Jurkat, Clone E6-1 (cell line): Measurements from ENCODE around the gene DNAH11.
A peak's percentile ranks its signal among the peaks of the same experiment; 100 is the strongest.

Experiments
- DNase-seq: peaks from one replicate; pipeline ENCODE4 v3.0.0-alpha.2; 2011; ENCODE audit warnings: low read depth, low spot score
- H3K4me3 ChIP-seq: 2 replicates; pipeline ENCODE4 v1.5.1; 2011; ENCODE audit warnings: mild to moderate bottlenecking, low read length, control low read depth, moderate library complexity

The DNAH11 gene

DNA sequence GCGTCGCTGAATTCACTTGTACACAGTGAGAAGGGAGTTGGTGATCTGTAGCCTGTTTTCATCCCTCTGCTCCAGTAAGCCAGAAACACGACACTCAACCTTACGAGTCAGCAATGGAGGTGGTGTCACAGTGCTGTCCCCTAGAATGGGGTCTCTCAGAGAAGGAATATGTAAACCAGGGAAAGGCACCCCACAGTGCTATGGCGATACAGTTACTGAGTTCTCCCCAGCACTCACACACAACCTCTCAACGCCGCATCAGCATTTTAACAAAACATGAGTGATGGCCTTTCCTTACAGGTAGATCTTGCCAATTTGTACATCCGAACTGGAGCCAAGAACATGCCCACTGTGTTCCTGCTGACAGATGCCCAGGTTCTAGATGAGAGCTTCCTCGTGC is 206.5 kb downstream of the DNAH11 start:
- no peak overlapping the region for H3K4me3 ChIP-seq
- no peak for DNase-seq

- no peak overlapping the region for H3K4me3 ChIP-seq
- DNase-seq: no peak
Observed at GRCh38 chr7:21753071-21753470, 210.2 kb downstream of the DNAH11 start.

GRCh38 chr7:21754963-21755362 is 212.1 kb downstream of the DNAH11 start:
- DNase-seq: no peak
- H3K4me3 ChIP-seq: no peak overlapping the region

DNA sequence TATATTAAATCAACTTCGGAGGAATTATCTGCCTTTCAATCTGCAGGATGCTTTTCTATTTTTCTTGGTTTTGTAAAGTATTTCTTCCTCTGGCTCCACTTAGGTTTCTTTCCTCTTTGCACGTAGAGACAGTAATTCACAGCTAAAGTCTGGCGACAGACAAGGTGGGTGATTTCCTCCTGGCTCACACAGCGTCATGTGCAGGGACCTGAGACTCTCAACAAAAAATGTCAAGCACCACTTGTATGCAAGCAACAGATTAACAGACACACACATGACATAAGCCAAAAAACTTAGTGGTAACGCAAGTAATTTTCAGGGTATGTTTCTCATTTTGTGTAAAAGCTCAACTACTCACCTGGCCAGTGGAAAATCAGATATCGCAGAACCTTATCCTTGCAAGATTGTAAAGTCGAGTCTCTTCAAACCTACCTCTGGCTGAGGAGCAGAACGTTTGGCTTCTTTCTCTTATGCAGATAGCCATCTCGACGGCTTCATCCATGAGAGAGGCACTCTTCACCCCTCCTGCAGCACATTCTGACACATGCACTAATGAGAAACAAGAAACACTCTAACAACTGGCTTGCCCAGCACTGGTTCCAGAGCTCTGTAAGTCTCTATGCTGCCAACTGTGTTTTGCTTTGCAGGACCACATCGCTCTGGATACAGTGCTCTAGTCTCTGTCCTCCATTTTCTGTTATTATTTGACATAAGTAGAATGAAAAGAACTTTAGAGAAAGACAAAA is 214.9 kb downstream of the DNAH11 start:
- H3K4me3 ChIP-seq: no peak overlapping the region
- no peak for DNase-seq

GRCh38 chr7:21758286-21758685 is 215.4 kb downstream of the DNAH11 start:
- H3K4me3 ChIP-seq: no peak overlapping the region
- DNase-seq: no peak

- H3K4me3 ChIP-seq: no peak overlapping the region
- no peak for DNase-seq
Observed at GRCh38 chr7:21762469-21762868, 219.6 kb downstream of the DNAH11 start.

- no peak for DNase-seq
- no peak overlapping the region for H3K4me3 ChIP-seq
Observed at GRCh38 chr7:21763818-21764217, 221.0 kb downstream of the DNAH11 start.

DNA sequence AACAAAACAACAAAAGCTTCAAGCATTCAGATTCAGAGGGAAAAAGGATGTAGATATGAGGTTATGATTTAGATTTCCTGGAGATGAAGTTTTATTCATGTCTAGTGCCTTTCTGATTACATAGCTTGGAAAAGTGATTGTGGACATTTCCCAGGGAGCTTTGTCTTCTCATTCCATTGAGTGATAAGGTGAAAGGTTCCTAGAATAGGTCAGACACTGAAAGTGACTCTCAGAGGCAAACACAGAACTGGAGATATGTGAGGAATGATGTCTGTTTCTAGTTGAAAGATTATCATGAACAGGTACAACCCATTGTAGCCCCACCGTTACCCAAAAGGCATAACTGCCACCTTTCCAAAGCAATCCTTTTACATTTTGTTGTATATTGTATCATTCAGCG is 223.4 kb downstream of the DNAH11 start:
- no peak overlapping the region for H3K4me3 ChIP-seq
- no peak for DNase-seq

- peak; percentile 75 for DNase-seq
- H3K4me3 ChIP-seq: no peak overlapping the region
Observed at GRCh38 chr7:21767300-21767900, 224.6 kb downstream of the DNAH11 start.

DNA sequence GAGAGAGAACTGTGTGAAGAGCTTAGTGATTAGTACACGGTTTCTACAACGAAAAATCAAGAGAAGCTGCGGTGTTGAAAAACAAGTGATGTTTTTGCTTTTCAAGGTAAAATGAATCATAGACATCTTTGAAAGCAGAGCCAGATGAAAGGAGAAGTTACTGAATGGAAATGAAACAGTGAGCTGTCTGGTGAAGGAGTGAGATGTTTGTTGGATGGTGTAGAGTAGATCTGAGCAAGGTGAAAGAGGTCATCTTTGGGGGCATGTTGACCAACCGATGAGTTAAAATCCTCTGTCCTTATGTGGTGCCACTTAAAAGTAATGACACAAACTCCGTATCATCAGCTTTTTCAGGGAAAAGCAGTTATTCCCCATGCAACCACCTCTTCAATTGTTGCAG is 225.4 kb downstream of the DNAH11 start:
- no peak overlapping the region for H3K4me3 ChIP-seq
- no peak for DNase-seq

- no peak for DNase-seq
Observed at GRCh38 chr7:21771266-21771665, 228.4 kb downstream of the DNAH11 start.

GRCh38 chr7:21771906-21772610 is 229.2 kb downstream of the DNAH11 start:
- no peak for DNase-seq
- no peak overlapping the region for H3K4me3 ChIP-seq

More at GRCh38 chr7:21771266-21771665, 228.4 kb downstream of the DNAH11 start:
- no peak overlapping the region for H3K4me3 ChIP-seq

GRCh38 chr7:21773326-21773725 is 230.5 kb downstream of the DNAH11 start:
- no peak for DNase-seq
- H3K4me3 ChIP-seq: no peak overlapping the region

GRCh38 chr7:21777921-21778320 is 235.1 kb downstream of the DNAH11 start:
- no peak for DNase-seq
- no peak overlapping the region for H3K4me3 ChIP-seq

- no peak for DNase-seq
- H3K4me3 ChIP-seq: no peak overlapping the region
Observed at GRCh38 chr7:21778953-21779352, 236.1 kb downstream of the DNAH11 start.

DNA sequence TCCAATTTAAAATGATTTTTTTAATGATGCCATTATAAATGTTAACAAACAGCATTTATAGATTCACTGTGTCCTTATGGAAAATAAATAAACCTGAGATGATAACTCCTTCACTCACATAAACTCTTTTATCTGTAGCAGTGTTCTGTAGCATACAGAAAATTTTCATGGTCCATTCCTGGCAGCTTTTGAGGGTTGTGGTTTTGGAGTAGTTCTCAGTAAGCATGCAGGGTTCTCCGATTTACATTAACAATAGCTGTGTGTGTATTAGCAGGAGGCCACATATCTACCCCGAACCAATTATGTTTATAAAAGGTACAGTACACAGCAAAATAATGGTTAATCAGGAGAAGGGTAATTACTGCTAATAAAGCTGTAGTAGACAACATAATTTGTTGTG is 240.2 kb downstream of the DNAH11 start:
- no peak for DNase-seq
- H3K4me3 ChIP-seq: no peak overlapping the region

GRCh38 chr7:21784989-21785388 is 242.2 kb downstream of the DNAH11 start:
- H3K4me3 ChIP-seq: no peak overlapping the region
- DNase-seq: no peak

DNA sequence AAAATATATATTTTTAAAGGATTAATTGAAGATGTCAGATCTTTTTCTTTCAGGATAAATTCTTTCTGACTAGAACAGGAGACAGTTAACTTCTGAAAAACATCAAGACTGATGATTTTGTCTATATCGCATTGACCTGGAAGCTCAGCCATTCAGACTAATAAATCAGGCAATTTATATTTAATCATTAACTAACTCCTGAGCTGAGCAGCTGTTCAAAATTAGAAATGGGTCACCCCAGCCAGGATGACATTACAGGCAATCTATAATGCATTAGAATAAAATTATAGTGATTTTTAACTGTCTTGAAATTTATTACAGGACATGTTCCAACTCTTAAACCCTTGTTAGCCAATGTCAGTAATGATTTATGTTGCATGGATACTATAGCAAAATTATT is 263.0 kb downstream of the DNAH11 start:
- no peak for DNase-seq
- H3K4me3 ChIP-seq: no peak overlapping the region

- no peak overlapping the region for H3K4me3 ChIP-seq
- DNase-seq: no peak
Observed at GRCh38 chr7:21806388-21806787, 263.5 kb downstream of the DNAH11 start.

GRCh38 chr7:21819048-21819447 is 276.2 kb downstream of the DNAH11 start:
- DNase-seq: no peak
- H3K4me3 ChIP-seq: no peak overlapping the region
